CD4-positive, alpha-beta T cell treated with Interleukin-4 for 4 hours (primary cell): ENCODE measurements around the gene CRACDL.
"Not testable (repeated sequence)": the region's sequence is repeated elsewhere in the genome, so short reads cannot be mapped to it uniquely, and the experiment has no call there.

ENCODE experiments used
- DNase-seq: peaks from one replicate; pipeline ENCODE4 v3.0.0-alpha.2; 2020

Gene CRACDL

DNA sequence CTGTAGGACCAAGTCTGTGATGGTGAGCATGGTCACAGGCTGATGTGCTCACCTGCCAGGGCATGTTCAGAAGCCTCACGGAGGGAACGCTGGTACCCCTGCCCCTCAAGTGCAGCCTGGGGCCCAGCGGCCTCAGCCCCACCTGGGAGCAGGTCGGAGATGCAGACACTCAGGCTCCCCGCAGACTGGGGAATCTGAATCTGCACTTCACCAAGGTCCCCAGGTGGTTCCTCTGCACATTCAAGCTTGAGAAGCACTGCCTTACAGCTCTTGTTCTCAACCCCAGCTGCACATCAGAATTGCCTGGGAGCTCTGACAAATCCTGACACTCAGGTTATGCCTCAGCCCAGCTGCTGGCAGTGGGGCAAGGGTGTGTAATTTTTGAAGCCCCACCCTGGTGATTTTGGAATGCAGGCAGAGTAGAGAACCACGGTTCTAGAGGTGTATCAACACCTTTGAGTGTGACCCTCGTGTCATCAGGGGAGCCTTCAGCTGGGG is 54.8 kb downstream of the CRACDL start:
- DNase-seq: no peak

DNA sequence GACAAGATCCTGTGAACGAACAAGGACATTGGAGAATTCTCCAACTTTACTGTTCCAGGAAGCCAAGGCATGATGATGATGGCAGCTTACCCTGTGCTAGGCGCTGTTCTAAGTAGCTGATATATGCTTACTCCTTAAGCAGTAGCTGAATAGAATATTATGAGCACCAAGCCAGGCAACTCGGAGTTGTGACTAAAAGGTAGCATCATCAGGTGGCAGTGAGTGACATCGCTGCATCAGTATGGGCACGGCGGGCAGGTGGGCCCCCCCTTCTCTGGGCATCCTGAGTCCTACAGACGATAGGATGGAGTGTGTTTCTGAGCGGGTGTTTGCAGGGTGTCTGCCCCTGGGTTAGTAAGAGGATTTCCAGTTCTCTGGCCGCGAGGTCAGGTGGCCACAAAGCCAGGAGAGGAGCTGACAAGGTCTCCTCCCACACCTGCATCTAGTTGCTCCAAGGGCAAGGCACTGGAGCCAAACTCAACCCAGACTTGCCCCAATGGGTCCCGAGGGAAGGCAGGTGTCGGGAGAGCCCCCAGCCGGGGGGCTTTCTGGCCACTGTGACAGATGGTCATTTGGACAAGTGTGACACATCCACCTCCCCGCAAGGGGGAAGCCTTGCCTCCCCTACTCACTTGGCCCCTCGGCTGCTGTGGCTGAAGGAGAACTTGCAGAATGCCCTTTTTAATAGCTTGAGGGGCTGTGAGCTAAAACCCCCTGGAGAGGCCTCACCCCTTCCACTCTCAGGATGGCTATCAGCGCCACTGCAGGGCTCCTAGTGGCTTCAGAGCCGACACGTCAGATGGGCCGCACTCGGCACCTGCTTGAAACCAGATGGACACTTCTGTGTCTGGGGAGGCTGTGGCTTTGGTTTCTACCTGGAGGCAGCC is 55.5 kb downstream of the CRACDL start:
- no peak for DNase-seq

DNA sequence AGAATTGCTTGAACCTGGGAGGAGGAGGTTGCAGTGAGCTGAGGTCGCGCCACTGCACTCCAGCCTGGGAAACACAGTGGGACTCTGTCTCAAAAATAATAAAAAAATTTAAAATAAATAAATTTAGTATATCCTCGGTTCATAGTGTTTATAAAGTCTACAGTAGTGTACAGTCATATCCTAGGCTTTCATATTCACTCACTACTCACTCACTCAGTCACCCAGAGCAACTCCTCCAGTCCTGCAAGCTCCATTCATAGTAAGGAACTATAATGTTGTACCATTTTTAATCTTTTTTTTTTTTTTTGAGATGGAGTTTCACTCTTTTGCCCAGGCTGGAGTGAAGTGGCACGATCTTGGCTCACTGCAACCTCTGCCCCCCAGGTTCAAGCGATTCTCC is 58.4 kb downstream of the CRACDL start:
- not testable (repeated sequence) for DNase-seq

DNA sequence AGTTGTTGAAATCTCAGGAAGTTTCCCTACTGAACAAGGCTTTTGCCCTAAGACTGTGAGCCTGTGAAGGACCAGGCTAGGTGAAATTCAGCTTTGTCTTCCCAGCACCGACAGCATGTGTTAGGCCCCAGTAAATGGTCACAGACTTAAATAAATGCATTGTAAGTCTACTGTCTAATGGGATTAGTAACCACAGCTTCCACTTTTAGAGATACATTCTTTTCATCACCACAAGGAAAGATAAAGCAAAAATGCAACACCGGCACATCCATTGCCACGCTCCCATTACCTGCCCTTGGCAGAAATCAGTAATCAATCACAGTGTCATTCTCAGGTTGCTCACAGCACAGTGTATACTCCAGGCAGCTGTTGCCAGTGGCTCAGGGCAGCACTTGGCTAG is 59.3 kb downstream of the CRACDL start:
- DNase-seq: no peak

DNA sequence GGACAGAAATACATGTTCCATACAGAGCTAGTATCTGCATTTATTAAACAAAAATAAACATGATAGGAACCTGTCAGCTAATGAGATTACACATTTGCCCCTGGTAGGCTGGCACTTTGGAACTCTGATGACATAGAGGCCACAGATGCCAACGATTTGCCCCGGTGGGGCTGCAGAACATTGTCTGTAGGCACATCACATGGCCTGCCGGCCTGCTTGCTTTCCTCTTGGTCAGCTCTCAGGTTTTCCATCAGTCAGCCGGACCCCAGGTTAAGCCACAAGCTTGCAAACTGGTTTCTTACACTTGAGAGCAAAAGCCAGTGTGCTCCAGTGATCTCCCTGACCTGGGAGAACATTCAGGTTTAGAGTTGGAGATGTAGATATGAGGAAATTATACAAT is 60.3 kb downstream of the CRACDL start:
- no peak for DNase-seq

DNA sequence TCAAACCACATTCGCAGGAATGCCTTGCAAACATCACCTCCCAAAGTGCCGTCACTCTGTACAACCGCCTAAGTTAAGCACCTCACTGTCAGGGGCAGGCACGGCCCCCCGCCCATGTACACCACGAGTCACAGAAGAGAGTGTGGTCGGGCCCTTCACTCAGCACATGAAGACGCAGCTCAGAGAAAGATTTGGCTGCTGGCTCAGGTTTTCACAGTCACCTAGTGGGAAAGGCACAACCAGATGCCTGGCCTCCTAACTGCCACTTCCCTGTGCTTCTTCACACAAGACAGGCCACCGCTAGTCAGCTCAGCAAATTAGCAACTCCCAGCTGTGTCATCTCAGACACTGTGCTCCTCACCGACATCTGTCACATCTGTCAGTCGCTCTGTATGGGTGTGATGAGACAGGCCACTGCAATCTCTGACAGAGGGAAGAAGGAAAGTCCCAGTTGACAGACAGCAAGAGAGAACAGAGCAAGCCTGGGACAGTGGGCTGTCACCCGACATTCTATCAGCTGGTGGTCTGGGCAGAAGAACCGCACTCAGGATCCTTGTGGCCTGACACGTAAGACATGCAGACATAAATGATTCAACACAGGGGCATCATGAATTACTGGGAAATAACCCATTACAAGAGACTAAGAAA is 60.8 kb downstream of the CRACDL start:
- peak; percentile 37 for DNase-seq

DNA sequence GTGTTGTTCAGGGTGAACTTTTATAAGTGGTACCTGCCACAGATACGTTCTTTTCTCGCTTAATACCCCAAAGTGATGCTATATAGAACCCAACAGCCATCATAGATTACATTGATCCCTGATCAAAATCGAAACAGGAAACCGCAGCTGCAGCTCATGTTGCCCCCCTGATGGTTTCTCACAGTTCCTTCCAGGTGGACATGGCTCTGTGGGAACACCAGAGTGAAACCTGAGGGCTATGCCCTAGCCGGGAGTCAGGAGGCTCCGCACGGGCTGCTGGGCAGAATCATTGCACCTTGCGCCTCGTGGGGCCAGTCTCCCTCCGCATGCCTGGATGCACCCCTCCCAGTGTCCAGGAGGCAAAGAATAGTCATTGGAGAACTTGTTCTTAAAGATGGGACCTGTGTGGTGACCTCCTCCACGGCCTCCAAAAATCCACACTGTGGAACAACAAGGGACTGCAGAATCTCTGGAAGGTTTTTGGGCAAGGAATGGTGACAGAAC is 61.8 kb downstream of the CRACDL start:
- DNase-seq: no peak

DNA sequence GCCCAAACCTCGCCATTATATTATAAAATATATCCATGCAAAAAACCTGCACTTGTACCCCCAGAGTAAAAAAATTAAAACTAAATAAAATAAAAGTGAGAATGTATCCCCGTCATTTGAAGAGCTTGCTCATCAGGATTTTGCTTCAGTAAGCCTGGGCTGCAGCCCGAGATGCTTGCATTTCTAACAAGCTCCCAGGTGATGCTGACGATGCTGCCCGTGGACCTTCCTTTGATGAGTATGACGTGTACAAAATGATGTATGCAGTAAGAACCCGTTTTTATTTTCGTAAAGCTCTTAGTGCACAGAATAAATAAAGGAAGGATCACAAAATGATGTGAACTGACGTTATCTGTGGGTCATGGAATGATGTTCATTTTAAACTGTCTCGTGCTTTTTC is 63.5 kb downstream of the CRACDL start:
- DNase-seq: no peak

DNA sequence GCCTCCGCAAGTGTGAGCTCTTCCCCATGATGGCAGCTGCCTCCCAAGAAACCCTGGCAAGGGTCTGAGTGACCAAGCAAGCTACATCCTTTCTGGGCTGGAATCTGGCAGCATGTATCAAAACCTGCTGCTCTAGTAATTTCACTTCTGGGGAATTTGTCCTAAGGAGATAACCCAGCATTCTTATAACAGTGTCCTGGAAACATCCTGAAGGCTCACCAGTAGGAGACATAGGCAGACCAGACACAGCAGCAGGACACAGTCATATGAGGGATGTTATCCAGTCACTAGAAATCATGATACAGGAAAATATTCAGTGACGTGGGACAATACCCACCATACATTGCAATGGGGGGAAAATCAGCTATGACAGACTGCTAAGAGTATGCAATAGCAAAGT is 64.5 kb downstream of the CRACDL start:
- DNase-seq: no peak

DNA sequence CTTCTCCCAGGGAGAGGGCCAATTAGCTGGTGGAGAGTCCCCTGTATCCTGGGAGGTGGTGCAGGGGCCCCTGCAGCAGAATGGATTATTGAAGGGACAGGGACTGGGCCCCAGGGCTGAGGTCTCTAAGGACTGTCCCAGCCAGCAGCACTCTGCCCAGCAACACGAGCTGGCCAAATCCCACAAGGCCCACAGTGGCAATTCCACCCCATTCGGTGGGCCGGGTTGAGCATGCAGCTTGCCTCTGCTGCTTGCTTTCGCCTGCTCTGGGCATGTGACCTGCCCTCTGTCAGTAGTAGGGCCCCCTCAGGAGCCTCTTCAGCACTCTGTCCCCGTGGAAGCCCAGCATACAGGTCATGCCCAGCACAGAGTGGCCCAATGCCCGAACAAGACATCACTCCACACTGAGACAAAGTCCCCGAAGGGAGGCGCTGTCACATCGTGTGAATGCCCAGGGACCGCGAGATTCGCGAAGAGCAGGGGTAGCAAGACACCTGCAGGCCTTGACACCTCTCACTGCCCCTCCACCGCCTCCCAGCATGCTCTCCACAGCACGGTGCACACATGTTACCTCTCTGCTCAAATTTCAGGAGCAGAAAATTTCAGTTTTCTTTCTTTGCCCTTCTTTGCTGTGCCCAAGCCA is 65.4 kb downstream of the CRACDL start:
- DNase-seq: no peak

DNA sequence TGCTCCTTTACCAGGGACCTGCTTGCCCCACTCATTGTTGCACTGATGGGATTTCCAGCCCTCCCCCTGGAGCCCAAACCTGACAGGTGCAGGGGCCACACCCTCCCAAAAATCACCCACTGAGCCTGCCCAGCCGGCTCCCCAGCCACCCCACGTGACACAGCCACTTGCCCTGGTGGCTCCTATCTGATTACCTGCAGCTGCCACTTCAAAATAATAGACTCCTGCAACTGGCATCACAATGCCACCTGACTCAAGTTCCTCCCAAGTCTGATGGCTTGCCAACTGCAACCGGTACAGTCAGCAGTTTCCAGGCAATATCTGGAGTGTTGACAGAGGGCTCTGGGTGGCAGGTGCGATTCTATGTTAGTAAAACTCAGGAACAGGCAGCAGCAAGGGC is 66.2 kb downstream of the CRACDL start:
- peak; percentile 8 for DNase-seq

DNA sequence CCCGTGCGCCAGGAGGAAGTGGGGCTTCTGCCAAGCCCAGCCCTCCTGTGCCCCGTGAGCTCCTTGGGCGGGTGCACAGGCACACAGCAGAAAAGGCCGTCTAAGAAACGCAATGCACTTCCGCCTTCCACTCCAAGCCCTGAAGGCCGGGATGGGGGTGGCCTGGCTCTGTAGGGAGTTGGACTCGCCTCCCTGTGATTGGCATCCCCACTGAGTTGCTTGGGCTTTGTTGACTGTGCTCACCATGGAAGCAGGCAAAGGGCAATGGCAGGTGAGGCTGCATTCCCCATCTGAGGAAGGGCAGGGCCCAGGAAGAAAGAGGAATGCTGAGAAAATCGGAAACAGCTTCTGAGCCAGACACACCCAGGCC is 66.8 kb downstream of the CRACDL start:
- no peak for DNase-seq

DNA sequence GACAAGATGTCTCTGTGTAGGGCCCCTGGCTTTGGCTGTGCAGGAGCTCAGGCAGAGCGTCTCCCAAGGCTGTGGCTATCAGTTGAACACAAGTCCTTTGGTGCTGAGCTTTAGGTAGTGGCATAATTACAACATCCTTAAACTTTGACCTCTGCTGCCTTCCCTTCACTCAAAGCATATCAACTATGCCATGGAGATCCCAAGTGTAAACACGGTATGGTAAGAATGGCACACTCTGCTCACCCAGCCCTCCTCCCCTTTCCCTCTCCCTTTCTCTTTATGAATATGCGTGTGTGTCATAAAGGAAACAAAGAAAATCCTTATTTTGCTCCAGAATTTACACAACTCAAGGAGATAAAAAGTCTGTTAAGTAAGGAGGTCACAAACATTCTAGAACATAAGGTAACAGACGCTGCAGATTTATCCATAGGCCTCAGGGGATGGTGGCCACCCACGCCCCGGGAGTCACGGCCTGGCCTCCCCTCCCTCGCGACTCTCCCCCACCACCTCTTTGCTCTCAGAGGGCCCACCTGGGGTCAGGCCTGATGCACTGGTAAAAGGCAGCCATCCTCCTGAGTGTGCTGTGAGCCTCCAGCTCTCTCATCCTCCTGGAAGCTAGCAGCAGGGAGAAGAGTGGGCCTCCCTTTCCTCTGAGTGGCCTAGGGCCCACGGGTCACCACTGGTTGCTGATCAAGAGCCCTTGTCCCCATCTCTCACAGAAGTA is 67.3 kb downstream of the CRACDL start:
- no peak for DNase-seq

DNA sequence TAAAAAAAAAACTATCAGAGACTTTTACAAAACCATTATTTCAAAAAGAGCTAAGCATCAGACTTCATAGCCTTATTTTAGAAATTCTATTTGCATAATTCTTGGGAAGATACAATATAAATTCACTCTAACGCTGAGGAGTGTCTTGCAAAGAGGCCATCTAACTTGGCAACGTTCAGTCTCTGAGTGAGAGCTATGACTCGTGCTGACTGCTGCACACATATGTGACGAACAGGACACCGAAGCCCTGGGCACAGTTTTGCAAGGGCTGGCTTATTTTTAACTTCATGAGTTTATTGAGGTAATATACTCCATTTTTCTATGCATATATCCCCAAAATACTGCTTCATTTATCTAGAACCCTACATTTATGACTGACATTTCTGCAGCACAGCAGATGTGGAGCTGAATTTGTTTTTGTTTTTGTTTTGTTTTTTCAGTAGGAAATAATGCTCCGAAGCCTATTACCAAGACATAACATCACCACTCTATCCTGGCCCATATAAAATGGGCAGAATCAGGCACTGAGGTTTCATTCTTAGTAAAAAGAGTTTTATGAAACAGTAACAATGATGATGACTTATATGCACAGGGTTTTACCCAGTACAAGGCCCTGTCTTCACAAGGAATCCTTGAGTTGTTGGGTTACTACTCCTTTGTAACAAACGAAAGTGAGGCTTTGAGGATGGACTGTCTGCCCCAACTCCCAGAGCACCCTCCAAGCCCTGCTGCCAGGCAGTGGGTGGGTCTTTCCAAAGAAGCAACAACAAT is 68.3 kb downstream of the CRACDL start:
- no peak for DNase-seq

DNA sequence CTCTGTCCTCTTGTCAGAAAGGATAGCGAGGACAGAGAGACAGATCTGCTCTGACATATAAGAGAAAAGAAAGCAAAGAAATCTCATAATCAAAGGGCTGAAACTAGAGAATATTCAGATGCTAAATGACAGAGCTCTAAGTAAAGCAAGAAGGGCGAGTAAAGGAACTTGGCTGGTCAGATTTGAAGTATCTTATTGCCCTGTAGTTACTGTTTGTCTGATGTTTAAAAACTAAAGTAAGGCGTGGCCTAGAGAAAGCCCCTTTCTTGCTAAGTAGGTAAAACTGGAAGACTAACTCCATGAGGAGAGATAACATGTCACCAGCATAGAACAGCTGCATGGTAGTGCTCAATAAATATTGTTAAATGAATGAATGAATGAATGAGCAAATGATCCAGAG is 70.0 kb downstream of the CRACDL start:
- no peak for DNase-seq

DNA sequence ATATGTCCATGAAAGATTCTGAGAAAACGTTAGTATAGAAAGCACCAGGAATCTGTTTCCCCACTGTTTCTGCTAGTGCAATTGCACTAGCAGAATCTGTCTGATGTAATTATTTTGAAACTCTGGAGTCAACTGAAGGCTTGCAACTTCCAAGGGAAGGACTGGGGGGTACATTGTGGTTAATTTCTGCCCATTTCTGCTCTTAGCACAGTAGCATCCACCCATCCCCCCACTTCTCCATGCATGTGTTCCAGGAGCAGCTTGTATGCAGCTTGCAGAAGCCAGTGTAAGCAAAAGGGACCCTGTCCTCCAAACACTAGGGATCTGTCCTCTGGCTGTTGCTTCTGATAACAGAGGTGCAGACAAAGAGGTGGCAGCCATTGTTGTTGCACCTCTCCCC is 74.4 kb downstream of the CRACDL start:
- no peak for DNase-seq

DNA sequence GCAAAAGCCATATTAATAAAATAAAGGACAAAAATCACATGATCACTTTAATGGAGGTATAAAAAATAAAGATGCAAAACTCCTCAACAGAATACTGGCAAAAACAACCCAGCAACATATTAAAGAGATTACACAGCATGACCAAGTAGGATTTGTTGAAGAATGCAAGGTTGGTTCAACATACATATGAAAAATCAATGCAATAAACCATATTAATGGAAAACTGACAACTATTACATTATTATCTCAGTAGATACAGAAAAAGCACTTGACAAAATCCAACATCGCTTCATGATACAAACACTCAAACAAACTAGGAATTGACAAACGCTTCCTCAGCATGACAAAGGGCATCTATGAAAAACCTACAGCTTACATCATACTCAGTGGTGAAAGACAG is 76.7 kb downstream of the CRACDL start:
- no peak for DNase-seq

DNA sequence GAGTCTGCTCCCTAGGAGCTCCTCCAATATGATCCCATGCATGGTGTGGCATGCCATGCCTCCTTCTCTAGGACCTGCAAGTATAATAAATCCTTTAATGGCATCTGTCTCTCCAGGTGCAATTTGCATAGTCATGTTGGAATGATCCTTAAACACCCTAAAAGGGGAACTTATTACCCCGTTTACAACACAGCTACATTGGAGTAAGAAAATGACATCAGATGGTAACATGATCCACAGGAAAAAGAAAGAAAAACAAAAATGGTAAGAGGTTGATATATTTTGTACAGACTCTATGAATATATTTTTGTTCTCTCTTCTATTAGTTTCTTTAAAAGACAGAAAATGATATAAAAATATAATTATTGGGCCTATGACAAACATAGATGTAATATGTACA is 79.0 kb downstream of the CRACDL start:
- DNase-seq: no peak

DNA sequence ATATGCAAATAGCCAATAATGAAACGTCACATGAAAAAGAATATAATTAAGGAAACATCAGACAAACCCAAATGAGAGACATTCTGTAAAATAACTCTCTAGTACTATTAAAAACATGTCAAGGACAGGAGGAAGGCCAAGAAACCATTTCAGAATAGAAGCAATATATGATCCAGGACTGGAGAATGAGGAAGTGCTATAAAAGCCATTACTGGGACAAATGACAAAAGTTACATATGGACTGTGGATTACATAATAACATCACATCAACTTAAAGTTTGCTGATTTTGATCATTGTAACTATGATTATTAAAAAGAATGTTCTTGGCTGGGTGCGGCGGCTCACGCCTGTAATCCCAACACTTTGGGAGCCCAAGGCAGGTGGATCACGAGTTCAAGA is 81.3 kb downstream of the CRACDL start:
- no peak for DNase-seq

DNA sequence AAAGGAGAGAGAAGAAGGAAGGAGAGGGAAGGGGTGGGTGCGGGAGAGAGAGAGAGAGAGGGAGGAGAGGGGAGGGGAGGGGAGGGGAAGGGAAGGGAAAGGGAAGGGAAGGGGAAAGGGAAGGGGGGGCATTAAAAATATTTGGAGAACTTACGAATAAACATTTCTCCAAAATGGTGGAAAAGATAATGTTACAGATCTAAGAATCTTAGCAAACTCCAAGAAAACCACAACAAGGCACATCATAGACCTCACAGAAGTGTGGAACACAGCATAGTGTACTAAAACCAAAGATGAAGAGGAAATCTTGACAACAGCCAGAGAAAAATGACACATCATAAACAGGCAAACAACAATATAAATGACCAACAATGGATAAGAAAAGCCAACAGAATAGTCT is 83.1 kb downstream of the CRACDL start:
- DNase-seq: no peak

DNA sequence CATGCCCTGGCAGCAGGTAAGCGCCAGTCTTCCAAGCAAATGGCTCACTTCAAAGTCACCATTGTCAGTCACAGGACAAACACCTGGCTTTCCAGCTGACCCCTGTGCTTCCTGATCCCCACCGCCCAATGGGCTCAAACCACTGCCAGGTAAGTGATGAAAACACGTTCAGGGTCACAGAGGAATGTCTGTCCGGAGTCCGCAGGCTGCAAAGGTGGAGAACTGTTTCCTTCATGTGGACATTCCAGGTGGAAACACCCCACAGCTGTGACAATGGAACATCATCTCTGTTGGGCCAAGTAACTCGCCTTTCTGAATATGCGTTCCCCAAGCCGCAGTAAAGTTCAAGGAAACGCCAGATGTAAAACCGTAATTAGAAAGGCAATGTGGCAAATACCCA is 86.0 kb downstream of the CRACDL start:
- DNase-seq: no peak

DNA sequence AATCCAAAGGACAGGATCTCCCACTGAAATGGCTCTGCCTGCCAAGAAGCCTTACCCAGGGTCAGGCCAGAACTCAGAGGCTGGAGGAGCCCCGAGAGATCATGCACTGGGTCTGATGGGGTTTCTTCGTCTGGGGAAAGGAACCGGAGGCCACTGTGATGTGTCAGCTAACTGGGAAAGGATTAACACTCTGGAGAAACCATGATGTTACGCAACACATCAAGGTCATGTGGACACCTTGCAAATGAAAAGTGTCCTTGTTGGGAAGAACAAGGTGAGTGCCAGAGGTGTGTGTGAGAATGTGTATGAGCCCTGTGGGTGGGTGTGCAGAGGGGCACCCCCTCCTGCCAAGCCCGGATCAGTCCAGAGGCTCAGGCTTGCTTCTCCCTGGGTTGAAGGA is 86.9 kb downstream of the CRACDL start:
- DNase-seq: no peak
